Measurements from ENCODE around the gene VRK2. TPM values are rescaled to one million over a fixed set of nuclear protein-coding genes. Genes with fewer than 3 reads are reported as not detected.
A peak's percentile ranks its signal among the peaks of the same experiment; 100 is the strongest.

The VRK2 gene
- 10 to 100 TPM; 26.2 to 28.4 TPM for total RNA-seq

DNA sequence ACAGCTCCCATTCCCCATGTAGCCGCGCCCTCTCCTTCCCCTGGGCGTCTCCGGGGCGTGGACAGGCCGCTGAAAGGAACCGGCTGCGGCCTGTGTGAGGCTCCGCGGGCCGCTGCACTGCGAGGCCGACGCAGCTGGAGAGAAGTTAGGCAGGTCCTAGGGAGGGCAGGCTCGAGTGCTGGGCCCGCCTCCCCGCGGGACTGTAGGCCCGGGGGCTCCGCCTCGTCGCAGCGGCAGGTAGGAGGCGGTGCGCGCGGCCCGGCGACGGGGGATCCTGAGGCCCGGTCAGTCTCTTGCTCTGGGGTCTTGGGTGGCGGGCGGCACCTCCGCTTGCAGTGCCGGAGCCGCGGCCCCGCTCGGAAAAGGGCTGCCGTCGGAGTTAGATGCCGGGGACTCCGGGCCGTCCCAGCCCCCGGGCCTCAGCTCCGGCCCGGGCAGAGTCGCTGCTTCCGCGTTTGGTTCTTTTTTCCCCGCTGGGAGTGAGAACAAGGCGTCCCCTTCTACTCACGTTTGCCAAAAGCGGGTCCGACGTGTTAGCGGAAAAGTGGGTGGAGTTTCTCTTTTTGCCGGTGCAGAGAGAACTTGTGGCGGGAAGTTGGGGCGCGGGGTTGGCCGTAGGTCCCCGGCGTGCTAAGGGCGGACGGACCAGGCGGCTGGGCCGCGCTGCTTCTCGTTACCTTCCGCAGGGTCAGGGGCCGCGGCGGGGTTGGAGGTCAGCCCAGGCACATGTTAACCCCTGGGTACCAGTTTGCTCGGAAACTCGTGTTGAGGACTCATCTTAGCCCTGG is at the start of gene VRK2:
TSS of gene VRK2 (plus strand) at position 222 of the 788 bp plus-strand sequence. CDS start 2,026 bp downstream, outside the sequence.
- Mint-ChIP-seq H3K36me3 (peaks cover 28% of the 10 kb centered on the region), H3K9me3 (ENCODE audit: low read depth) (no peaks in the 10 kb centered on the region), H3K27me3 (no peaks in the 10 kb centered on the region), H3K4me3 (peak within 1 kb of the TSS; percentile 89), H3K27ac (peak within 1 kb of the TSS; percentile 97), H3K4me1 (peaks cover 38% of the 10 kb centered on the region)
- ATAC-seq (peak; percentile 93), DNase-seq (peak; percentile 94)
- CTCF ChIA-PET, result interaction anchor here (0.8 to 1.8 kb wide), 6 partner anchors 8 to 188 kb away, joined by 3 to 6 read pairs (median 3); no protein-coding TSS in a partner anchor

GRCh38 chr2:58006256-58006951 is 40.2 kb upstream of the VRK2 start:
- DNase-seq, result no peak
- H3K4me3 Mint-ChIP-seq, result no peak overlapping the region
- CTCF ChIA-PET, result no interaction called here
- ATAC-seq, result no peak
- no peaks in the 10 kb centered on the region for H3K36me3 Mint-ChIP-seq
- H3K27ac Mint-ChIP-seq, result no peak overlapping the region
- no peaks in the 10 kb centered on the region for H3K27me3 Mint-ChIP-seq
- H3K9me3 Mint-ChIP-seq (ENCODE audit: low read depth), result no peaks in the 10 kb centered on the region
- H3K4me1 Mint-ChIP-seq, result peaks cover 4% of the 10 kb centered on the region

- no peak for ATAC-seq
- no peak overlapping the region for H3K4me3 Mint-ChIP-seq
- no peaks in the 10 kb centered on the region for H3K27me3 Mint-ChIP-seq
- no peaks in the 10 kb centered on the region for H3K36me3 Mint-ChIP-seq
- peaks cover 4% of the 10 kb centered on the region for H3K4me1 Mint-ChIP-seq
- DNase-seq, result no peak
- H3K27ac Mint-ChIP-seq, result no peak overlapping the region
- CTCF ChIA-PET, result no interaction called here
- no peaks in the 10 kb centered on the region for H3K9me3 Mint-ChIP-seq (ENCODE audit: low read depth)
These were observed 39.7 kb upstream of the VRK2 start for GRCh38 chr2:58006952-58007284.

DNA sequence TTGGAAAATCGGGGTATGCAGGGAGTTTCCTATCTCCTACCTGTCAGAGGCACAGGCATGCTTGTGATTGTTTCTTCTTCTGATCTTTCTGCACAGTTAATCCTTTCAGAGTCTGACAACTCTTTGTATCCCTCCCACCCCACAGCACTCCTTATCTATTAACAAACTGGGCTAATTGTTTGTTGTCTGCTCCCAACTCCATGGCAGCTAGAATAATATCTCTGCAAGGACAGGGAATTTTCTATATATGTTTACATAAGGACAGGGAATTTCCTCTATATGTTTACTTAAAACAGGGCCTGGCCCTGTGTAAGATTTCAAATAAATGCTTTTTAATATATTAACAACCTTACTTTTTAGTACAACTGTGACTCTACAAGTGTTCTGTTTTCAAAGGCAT is 36.0 kb upstream of the VRK2 start:
- Mint-ChIP-seq H3K4me3 (no peak overlapping the region), H3K4me1 (peaks cover 4% of the 10 kb centered on the region), H3K27me3 (no peaks in the 10 kb centered on the region), H3K27ac (no peak overlapping the region), H3K36me3 (no peaks in the 10 kb centered on the region), H3K9me3 (ENCODE audit: low read depth) (no peaks in the 10 kb centered on the region)
- no peak for ATAC-seq
- CTCF ChIA-PET, result no interaction called here
- DNase-seq, result no peak

DNA sequence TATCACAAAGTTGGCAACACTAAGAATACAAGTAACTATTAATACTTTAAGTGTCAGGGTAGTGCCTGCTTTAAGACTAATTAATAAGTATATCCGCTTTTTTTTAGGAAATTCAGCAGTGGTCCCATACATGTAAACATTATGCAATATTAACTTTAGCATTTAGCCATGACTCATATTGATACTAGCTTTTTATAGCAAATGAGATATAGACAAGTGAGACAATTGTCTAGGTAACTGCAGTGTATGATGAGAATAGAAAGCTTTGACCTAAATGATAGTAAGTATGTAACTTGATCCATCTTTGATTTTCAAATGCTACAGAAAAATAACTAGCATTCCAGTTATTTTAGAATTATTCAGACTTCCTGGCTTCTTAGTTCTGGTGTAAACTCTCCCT is 27.4 kb upstream of the VRK2 start:
- peaks cover 11% of the 10 kb centered on the region for H3K4me1 Mint-ChIP-seq
- no peak overlapping the region for H3K27ac Mint-ChIP-seq
- peaks cover 3% of the 10 kb centered on the region for H3K36me3 Mint-ChIP-seq
- peaks cover 5% of the 10 kb centered on the region for H3K9me3 Mint-ChIP-seq (ENCODE audit: low read depth)
- CTCF ChIA-PET, result no interaction called here
- no peak for DNase-seq
- ATAC-seq, result no peak
- no peaks in the 10 kb centered on the region for H3K27me3 Mint-ChIP-seq
- H3K4me3 Mint-ChIP-seq, result no peak overlapping the region

GRCh38 chr2:58025150-58025933 is 21.3 kb upstream of the VRK2 start:
- no peaks in the 10 kb centered on the region for H3K27me3 Mint-ChIP-seq
- H3K4me1 Mint-ChIP-seq, result peaks cover 11% of the 10 kb centered on the region
- ATAC-seq (no peak), DNase-seq (no peak)
- H3K4me3 Mint-ChIP-seq, result no peak overlapping the region
- H3K9me3 Mint-ChIP-seq (ENCODE audit: low read depth), result no peaks in the 10 kb centered on the region
- CTCF ChIA-PET, result interaction anchor here (1.6 kb wide), 1 partner anchor 7 kb away, joined by 4 read pairs; no protein-coding TSS in a partner anchor
- H3K27ac Mint-ChIP-seq, result no peak overlapping the region
- no peaks in the 10 kb centered on the region for H3K36me3 Mint-ChIP-seq

DNA sequence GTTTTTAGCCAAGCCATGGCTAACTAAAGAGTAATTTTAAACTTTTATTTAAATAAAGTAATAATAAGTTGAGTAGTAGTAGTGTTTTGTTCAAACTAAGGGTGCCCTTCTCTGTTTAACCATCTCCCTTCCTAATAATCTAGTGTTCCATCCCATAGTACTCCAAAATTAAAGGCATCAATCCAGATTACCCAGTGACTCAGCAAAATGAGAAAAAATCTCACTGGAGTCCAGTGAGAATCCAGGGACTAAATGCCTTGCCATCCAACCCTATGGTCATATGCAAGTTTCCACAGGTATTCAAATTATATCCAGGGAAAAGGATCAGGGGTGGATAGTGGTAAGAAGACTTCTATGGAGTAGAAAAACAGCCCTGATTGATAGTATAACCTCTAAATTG is 19.6 kb upstream of the VRK2 start:
- CTCF ChIA-PET, result no interaction called here
- no peaks in the 10 kb centered on the region for H3K27me3 Mint-ChIP-seq
- H3K4me3 Mint-ChIP-seq, result no peak overlapping the region
- H3K27ac Mint-ChIP-seq, result no peak overlapping the region
- ATAC-seq, result no peak
- H3K9me3 Mint-ChIP-seq (ENCODE audit: low read depth), result no peaks in the 10 kb centered on the region
- no peak for DNase-seq
- peaks cover 11% of the 10 kb centered on the region for H3K4me1 Mint-ChIP-seq
- peaks cover 2% of the 10 kb centered on the region for H3K36me3 Mint-ChIP-seq

GRCh38 chr2:58030771-58031170 is 15.8 kb upstream of the VRK2 start:
- DNase-seq, result no peak
- no peaks in the 10 kb centered on the region for H3K4me1 Mint-ChIP-seq
- H3K27ac Mint-ChIP-seq, result no peak overlapping the region
- no peaks in the 10 kb centered on the region for H3K27me3 Mint-ChIP-seq
- no peaks in the 10 kb centered on the region for H3K9me3 Mint-ChIP-seq (ENCODE audit: low read depth)
- H3K4me3 Mint-ChIP-seq, result no peak overlapping the region
- CTCF ChIA-PET, result no interaction called here
- peaks cover 2% of the 10 kb centered on the region for H3K36me3 Mint-ChIP-seq
- ATAC-seq, result no peak

DNA sequence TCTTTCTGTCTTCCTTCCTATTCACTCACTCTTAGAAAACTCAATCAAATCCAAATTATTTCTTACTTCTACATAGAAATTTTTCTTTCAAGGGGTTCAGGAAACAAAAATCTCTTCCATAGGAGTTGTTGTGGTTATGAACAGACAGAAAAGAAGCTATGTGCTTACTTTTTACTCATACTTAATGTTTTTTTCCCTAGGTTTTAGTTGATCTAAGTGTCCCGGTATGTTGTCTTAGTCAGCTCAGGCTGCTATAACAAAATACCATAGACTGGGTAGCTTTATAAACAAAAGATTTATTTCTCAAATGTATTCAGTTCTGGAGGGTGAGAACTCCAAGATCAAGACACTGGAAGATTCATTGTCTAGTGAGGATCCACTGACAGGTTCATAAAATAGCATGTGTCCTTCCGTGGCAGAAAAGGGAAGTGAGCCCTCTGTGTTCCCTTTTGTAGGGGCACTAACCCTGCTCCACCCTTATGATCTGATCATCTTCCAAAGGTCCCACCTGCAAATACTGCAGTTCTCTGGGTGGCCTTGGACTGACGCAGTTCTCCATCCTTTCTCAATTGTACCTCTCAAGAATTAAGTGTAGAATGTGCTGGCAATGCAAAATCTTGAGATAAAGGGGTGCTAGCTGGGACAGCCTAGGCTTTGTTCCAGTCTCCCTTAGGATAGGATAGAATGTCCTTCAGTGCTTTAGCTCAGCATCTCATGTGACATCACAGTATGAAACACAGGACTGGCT is 14.4 kb upstream of the VRK2 start:
- CTCF ChIA-PET, result interaction anchor here (1.6 kb wide), 1 partner anchor 8 kb away, joined by 4 read pairs; no protein-coding TSS in a partner anchor
- ATAC-seq, result no peak

DNA sequence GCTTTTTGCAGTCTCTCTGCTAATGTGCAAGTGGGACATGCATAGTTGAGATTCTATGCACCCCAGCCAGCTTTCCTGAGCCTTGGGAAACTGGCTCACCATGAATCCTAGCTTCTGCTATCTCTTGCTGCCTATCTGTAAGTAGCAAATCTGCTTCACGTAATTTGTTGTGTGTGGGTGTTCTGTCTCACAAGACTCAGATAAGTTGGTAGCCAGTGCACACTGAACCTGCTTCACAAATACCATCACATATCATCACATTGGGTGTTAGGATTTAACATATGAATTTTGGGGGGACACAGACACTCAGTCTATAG is 13.9 kb upstream of the VRK2 start:
- H3K27ac Mint-ChIP-seq, result no peak overlapping the region
- CTCF ChIA-PET, result interaction anchor here (1.6 kb wide), 1 partner anchor 8 kb away, joined by 4 read pairs; no protein-coding TSS in a partner anchor
- H3K36me3 Mint-ChIP-seq, result peaks cover 3% of the 10 kb centered on the region

More for the DNA sequence above, 14.4 kb upstream of the VRK2 start:
- no peak for DNase-seq
- H3K4me1 Mint-ChIP-seq, result no peaks in the 10 kb centered on the region
- H3K9me3 Mint-ChIP-seq (ENCODE audit: low read depth), result no peaks in the 10 kb centered on the region
- H3K27ac Mint-ChIP-seq, result no peak overlapping the region
- H3K27me3 Mint-ChIP-seq, result no peaks in the 10 kb centered on the region
- no peak overlapping the region for H3K4me3 Mint-ChIP-seq
- H3K36me3 Mint-ChIP-seq, result peaks cover 2% of the 10 kb centered on the region

GRCh38 chr2:58033530-58033929 is 13.1 kb upstream of the VRK2 start:
- Mint-ChIP-seq H3K27ac (no peak overlapping the region), H3K9me3 (ENCODE audit: low read depth) (no peaks in the 10 kb centered on the region), H3K4me1 (no peaks in the 10 kb centered on the region), H3K36me3 (peaks cover 9% of the 10 kb centered on the region), H3K27me3 (no peaks in the 10 kb centered on the region), H3K4me3 (no peak overlapping the region)
- DNase-seq, result no peak
- no peak for ATAC-seq
- CTCF ChIA-PET, result no interaction called here

More for the DNA sequence above, 13.9 kb upstream of the VRK2 start:
- no peaks in the 10 kb centered on the region for H3K4me1 Mint-ChIP-seq
- H3K27me3 Mint-ChIP-seq, result no peaks in the 10 kb centered on the region
- ATAC-seq (no peak), DNase-seq (no peak)
- no peak overlapping the region for H3K4me3 Mint-ChIP-seq
- H3K9me3 Mint-ChIP-seq (ENCODE audit: low read depth), result no peaks in the 10 kb centered on the region

DNA sequence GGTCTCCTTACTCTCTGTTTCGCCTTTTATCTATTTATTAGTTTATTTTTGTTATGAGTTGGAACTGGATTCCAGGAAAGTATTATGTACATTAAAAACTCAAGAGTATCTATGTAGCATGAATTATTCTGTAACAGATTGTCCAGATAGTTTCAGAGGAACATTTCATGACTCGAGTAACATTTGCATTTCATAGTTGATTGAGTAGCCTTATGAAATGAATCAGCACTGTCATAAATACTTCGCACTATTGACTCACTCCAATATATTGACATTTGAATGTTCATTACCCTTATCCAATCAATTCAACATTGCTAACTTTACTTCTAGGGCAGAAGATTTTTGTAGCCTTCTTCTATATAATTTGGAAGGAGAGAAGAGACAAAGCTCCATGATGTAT is 11.3 kb upstream of the VRK2 start:
- no peak for ATAC-seq
- Mint-ChIP-seq H3K9me3 (ENCODE audit: low read depth) (no peaks in the 10 kb centered on the region), H3K27me3 (no peaks in the 10 kb centered on the region), H3K27ac (no peak overlapping the region), H3K4me3 (no peak overlapping the region), H3K36me3 (peaks cover 12% of the 10 kb centered on the region), H3K4me1 (peaks cover 5% of the 10 kb centered on the region)
- no peak for DNase-seq
- CTCF ChIA-PET, result no interaction called here

DNA sequence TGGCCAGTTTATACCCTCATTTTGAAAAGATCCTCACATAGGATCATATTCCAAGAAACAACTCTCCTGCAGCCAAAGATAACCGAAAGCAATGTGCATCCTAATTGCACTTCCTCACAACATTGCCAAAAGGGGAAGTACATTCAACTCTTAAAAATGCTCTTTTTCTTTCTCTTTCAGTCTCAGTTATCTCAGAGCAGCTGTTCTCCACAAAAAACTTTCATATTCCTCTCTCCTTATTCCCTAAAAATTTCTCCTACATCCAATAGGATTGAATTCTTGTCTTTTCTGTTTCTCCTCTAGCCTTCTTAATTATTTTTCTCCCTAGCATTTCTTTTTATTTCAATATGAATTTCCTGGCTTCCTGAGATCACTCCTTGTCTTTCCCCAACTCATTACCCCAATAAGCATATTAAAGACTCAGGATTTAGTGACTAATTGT is 7.4 kb upstream of the VRK2 start:
- Mint-ChIP-seq H3K36me3 (peaks cover 14% of the 10 kb centered on the region), H3K27ac (peak overlapping the region; percentile 34), H3K27me3 (no peaks in the 10 kb centered on the region), H3K4me1 (peaks cover 13% of the 10 kb centered on the region), H3K4me3 (peak overlapping the region; percentile 3), H3K9me3 (ENCODE audit: low read depth) (no peaks in the 10 kb centered on the region)
- no peak for ATAC-seq
- CTCF ChIA-PET, result no interaction called here
- DNase-seq, result no peak
